A673 (cell line): ENCODE measurements around the gene EPB41L4B.

Source experiments
- CTCF ChIP-seq: fragments of 300-800, 200-600 bp; sonication (generic); conservative IDR thresholded peaks from 2 replicates; pipeline ENCODE4 v1.5.1; 2017; ENCODE audit warnings: low read depth, mild to moderate bottlenecking, antibody characterized with exemption, low read length, moderate library complexity, mixed read lengths
- EZH2 ChIP-seq: fragments of 200-600 bp; sonication (generic); IDR thresholded peaks from 2 replicates; pipeline ENCODE4 v1.6.1; 2017; ENCODE audit warnings: borderline replicate concordance, low read depth, mild to moderate bottlenecking, mixed read lengths, antibody characterized with exemption, low read length; ENCODE audit not compliant: poor library complexity, severe bottlenecking

GRCh38 chr9:109269081-109269480, 51.8 kb downstream of the EPB41L4B start:
- TF ChIP-seq CTCF (no peak), EZH2 (no peak)
